Neutrophil (primary cell): ENCODE results near the gene SGSM2.
"Not testable (repeated sequence)": the region's sequence is repeated elsewhere in the genome, so short reads cannot be mapped to it uniquely, and the experiment has no call there.

ENCODE experiments used
- H3K27ac ChIP-seq: fragments of 200-600 bp; sonication (generic); 2 replicates; pipeline ENCODE4 v1.5.1; 2016; ENCODE audit warnings: mild to moderate bottlenecking, moderate library complexity
- H3K27me3 ChIP-seq: fragments of 200-600 bp; sonication (generic); 2 replicates; pipeline ENCODE4 v1.6.0; 2016; ENCODE audit warnings: mild to moderate bottlenecking
- H3K36me3 ChIP-seq: fragments of 200-600 bp; sonication (generic); 2 replicates; pipeline ENCODE4 v1.5.1; 2017
- H3K4me1 ChIP-seq, 2 experiments: fragments of 200-600 bp in 1 of 2; sonication (generic) in 1 of 2; 1 replicate in 1 of 2; 2 replicates in 1 of 2; pipeline versions ENCODE4 v1.5.1 to v1.6.1; 2013 to 2016; ENCODE audit warnings: low read depth in 1 of 2, low read length in 1 of 2, mild to moderate bottlenecking in 1 of 2, moderate library complexity in 1 of 2; ENCODE audit not compliant: control insufficient read depth in 1 of 2, insufficient read depth in 1 of 2
- H3K4me3 ChIP-seq, 2 experiments: fragments of 200-600 bp in 1 of 2; sonication (generic) in 1 of 2; 1 replicate in 1 of 2; 2 replicates in 1 of 2; pipeline ENCODE4 v1.5.1; 2013 to 2016; ENCODE audit warnings: low read depth in 1 of 2, low read length in 1 of 2, mild to moderate bottlenecking in 1 of 2, moderate library complexity in 1 of 2
- H3K9me3 ChIP-seq: fragments of 200-600 bp; sonication (generic); 2 replicates; pipeline ENCODE4 v1.5.1; 2016
- TF ChIP-seq, protein P1 (sequence below): fragments of 200-600 bp; sonication (generic); IDR thresholded peaks from 2 replicates; pipeline ENCODE4 v1.5.1; 2016; ENCODE audit warnings: antibody characterized with exemption

The SGSM2 gene

DNA sequence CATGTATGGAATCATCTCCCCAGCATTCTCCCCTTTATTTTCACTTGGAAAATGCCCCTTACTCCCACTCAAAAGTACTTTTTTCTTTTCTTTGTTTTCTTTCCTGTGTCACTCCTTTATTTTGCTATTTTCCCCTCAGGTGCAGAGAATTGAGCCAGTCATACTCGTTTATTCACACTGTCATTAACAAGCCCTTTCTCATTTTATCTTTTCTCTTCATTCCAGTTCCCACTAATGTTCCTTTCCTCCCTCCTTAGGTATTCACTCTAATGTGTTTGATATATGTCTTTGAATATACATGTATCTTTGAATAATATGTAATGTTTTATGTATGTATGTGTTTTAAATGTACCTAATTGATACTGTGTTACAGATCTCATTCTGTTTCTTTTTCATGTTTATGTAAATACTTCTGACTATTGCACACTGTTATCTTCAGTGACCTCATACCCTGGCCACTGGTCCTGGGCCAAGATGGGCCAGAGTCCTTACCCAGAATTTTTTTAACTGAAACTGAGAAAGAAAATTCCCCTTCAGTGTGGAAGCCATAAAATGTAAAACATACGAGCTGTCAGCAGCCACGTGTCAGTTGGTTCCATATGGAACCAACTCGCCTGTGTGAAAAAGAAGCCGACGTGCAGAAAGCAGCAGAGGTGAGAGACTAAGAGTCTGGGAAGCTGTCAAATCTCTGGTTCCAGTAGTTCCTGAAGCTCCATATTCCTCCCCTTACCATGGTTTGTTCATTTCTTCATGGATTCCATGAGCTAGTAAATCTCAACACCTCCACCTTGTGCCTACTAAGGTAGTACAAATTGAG, 27.8 kb upstream of the SGSM2 start:
- Histone ChIP-seq H3K36me3 (no peaks in the 10 kb centered on the region), H3K27ac (no peak overlapping the region), H3K4me3 (no peak overlapping the region), H3K9me3 (no peaks in the 10 kb centered on the region), H3K4me1 (no peaks in the 10 kb centered on the region), H3K27me3 (no peaks in the 10 kb centered on the region)
- TF ChIP-seq, protein P1, sequence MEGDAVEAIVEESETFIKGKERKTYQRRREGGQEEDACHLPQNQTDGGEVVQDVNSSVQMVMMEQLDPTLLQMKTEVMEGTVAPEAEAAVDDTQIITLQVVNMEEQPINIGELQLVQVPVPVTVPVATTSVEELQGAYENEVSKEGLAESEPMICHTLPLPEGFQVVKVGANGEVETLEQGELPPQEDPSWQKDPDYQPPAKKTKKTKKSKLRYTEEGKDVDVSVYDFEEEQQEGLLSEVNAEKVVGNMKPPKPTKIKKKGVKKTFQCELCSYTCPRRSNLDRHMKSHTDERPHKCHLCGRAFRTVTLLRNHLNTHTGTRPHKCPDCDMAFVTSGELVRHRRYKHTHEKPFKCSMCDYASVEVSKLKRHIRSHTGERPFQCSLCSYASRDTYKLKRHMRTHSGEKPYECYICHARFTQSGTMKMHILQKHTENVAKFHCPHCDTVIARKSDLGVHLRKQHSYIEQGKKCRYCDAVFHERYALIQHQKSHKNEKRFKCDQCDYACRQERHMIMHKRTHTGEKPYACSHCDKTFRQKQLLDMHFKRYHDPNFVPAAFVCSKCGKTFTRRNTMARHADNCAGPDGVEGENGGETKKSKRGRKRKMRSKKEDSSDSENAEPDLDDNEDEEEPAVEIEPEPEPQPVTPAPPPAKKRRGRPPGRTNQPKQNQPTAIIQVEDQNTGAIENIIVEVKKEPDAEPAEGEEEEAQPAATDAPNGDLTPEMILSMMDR: no peak

DNA sequence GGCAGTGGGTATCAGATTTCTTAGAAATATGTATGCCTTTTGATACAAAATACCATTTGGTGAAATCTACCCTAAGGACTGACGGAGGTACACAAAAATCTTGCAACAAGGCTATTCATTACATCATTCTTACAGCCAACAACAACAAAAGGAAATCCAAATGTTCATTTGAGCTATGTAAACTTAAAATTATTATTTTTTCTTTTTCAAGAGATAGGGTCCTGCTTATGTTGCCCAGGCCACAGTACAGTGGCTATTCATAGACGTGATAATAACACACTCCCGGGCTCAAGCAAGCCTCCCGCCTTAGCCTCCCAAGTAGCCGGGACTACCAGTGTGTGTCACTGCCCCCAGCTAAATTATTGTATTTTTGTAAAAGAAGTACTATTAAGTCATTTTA, 24.6 kb upstream of the SGSM2 start:
- Histone ChIP-seq H3K4me1 (no peaks in the 10 kb centered on the region), H3K4me3 (no peak overlapping the region)
- TF ChIP-seq, protein P1: no peak

DNA sequence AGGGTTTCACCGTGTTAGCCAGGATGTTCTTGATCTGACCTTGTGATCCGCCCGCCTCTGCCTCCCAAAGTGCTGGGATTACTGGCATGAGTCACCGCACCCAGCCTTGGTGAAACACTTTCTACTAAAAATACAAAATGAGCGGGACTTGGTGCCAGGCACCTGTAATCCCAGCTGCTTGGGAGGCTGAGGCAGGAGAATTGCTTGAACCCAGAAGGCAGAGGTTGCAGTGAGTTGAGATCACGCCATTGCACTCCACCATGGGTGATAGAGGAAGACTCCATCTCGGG, 20.4 kb upstream of the SGSM2 start:
- H3K4me3 ChIP-seq, H3K36me3 ChIP-seq, H3K9me3 ChIP-seq, H3K4me1 ChIP-seq, H3K27ac ChIP-seq, H3K27me3 ChIP-seq: not testable (repeated sequence)

More for the DNA sequence above, 24.6 kb upstream of the SGSM2 start:
- Histone ChIP-seq H3K27ac (no peak overlapping the region), H3K9me3 (no peaks in the 10 kb centered on the region), H3K36me3 (no peaks in the 10 kb centered on the region), H3K27me3 (no peaks in the 10 kb centered on the region)

DNA sequence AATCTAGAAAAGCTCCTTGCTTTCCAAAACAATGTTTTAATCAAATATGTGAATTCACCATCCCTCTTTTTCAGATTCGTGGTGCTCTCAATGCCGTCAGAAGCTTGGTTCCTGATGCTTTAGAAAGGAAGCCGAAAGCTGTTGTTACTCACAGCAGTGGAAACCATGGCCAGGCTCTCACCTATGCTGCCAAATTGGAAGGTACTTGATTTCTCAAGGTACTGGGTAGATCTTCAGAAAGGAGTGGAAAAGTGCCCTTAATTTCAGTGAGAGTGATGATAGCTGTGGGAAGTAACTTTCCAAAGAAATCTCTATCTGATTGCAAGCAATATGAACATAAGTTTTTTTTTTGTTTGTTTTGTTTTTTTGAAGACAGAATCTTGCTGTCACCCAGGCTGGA, 19.5 kb upstream of the SGSM2 start:
- H3K9me3 ChIP-seq: no peaks in the 10 kb centered on the region
- H3K4me3 ChIP-seq: no peak overlapping the region
- no peak overlapping the region for H3K27ac ChIP-seq
- TF ChIP-seq, protein P1: no peak
- H3K4me1 ChIP-seq: no peaks in the 10 kb centered on the region
- no peaks in the 10 kb centered on the region for H3K27me3 ChIP-seq
- H3K36me3 ChIP-seq: peaks cover 2% of the 10 kb centered on the region

DNA sequence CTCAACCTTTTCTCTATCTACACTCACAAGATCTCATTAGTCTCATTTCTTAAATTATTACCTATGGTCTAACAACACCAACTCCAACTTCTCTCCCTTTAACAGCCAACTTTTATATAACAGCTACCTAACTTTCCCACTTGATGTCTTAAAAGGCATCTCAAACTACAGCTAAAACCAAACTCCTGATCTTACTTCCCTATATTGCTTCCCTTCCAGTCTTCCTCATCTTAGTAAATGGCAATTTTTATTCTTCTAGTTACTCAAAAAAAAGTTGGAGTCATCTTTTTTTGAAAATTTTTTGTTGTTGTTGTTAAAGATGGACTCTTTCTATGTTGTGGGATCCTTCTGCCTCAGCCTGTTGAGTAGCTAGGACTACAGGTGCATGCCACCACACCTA, 18.2 kb upstream of the SGSM2 start:
- Histone ChIP-seq H3K9me3 (no peaks in the 10 kb centered on the region), H3K4me3 (no peak overlapping the region), H3K36me3 (peaks cover 14% of the 10 kb centered on the region), H3K27me3 (no peaks in the 10 kb centered on the region), H3K4me1 (no peaks in the 10 kb centered on the region), H3K27ac (no peak overlapping the region)
- TF ChIP-seq, protein P1: no peak

DNA sequence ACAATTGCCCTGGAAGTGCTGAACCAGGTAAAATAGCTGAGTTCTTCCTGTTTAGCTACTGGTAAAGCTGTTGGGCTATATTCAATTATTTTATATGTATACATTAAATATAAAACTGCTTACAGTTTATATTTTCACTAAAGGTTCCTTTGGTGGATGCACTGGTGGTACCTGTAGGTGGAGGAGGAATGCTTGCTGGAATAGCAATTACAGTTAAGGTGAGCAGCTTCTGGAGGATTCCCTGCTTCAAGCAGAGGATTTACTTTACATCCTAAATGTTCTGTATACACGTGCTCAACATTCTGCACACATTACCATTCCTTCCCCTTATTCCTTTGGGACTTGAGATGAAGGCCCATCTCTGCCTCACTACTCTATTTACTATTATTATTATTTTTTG, 15.9 kb upstream of the SGSM2 start:
- TF ChIP-seq, protein P1: no peak
- Histone ChIP-seq H3K36me3 (peaks cover 34% of the 10 kb centered on the region), H3K4me3 (no peak overlapping the region), H3K4me1 (no peaks in the 10 kb centered on the region), H3K9me3 (no peaks in the 10 kb centered on the region), H3K27me3 (no peaks in the 10 kb centered on the region), H3K27ac (no peak overlapping the region)
